SU-DHL-6 (cell line): ENCODE measurements around the gene PRR7.
"Not testable (repeated sequence)": the region's sequence is repeated elsewhere in the genome, so short reads cannot be mapped to it uniquely, and the experiment has no call there.

Experiments
- H2AFZ ChIP-seq: fragments of 200-600 bp; sonication (generic); 2 replicates; pipeline ENCODE4 v1.6.1; 2014; ENCODE audit warnings: low read depth, mild to moderate bottlenecking, moderate library complexity, mixed read lengths, antibody characterized with exemption, low read length; ENCODE audit not compliant: severe bottlenecking
- H3F3A ChIP-seq: fragments of 200-600 bp; shearing (Covaris generic); 2 replicates; pipeline ENCODE4 v1.6.0; 2016; ENCODE audit warnings: antibody characterized with exemption, mild to moderate bottlenecking; ENCODE audit not compliant: insufficient read depth
- H3K27ac ChIP-seq: fragments of 200-600 bp; sonication (generic); 2 replicates; pipeline ENCODE4 v1.5.1; 2016; ENCODE audit warnings: low read depth, mild to moderate bottlenecking, low read length, moderate library complexity, mixed read lengths
- H3K27me3 ChIP-seq: fragments of 200-600 bp; sonication (generic), shearing (Covaris generic); 2 replicates; pipeline ENCODE4 v1.6.0; 2014; ENCODE audit warnings: mild to moderate bottlenecking, low read length
- H3K36me3 ChIP-seq: fragments of 200-600 bp; sonication (generic); 2 replicates; pipeline ENCODE4 v1.6.1; 2014; ENCODE audit warnings: mild to moderate bottlenecking, low read length, mixed read lengths
- H3K4me2 ChIP-seq: fragments of 300-600, 200-600 bp; shearing (Covaris generic), sonication (generic); 2 replicates; pipeline ENCODE4 v1.6.0; 2014; ENCODE audit warnings: low read length, low read depth, mild to moderate bottlenecking; ENCODE audit not compliant: poor library complexity, severe bottlenecking
- H3K4me3 ChIP-seq: fragments of 200-600 bp; sonication (generic); 2 replicates; pipeline ENCODE4 v1.5.1; 2014; ENCODE audit warnings: antibody characterized with exemption, low read length, mild to moderate bottlenecking, mixed read lengths; ENCODE audit not compliant: insufficient read depth, poor library complexity, severe bottlenecking
- H3K79me2 ChIP-seq: fragments of 200-600 bp; sonication (generic); 2 replicates; pipeline ENCODE4 v1.6.1; 2014; ENCODE audit warnings: mild to moderate bottlenecking, low read length, moderate library complexity; ENCODE audit not compliant: insufficient read depth
- H3K9ac ChIP-seq: fragments of 200-600 bp; sonication (generic); 2 replicates; pipeline ENCODE4 v1.7.0; 2014; ENCODE audit warnings: mild to moderate bottlenecking, low read length
- H3K9me2 ChIP-seq: fragments of 200-600 bp; sonication (generic); replicated peaks from 2 replicates; pipeline ENCODE4 v1.6.1; 2014; ENCODE audit warnings: low read length; ENCODE audit not compliant: insufficient read depth
- H3K9me3 ChIP-seq: fragments of 200-600 bp; sonication (generic); 2 replicates; pipeline ENCODE4 v1.6.1; 2014; ENCODE audit warnings: low read length, mixed read lengths; ENCODE audit not compliant: insufficient read depth
- H4K20me1 ChIP-seq: fragments of 200-600 bp; sonication (generic); 2 replicates; pipeline ENCODE4 v1.6.1; 2014; ENCODE audit warnings: low read depth, mild to moderate bottlenecking, antibody characterized with exemption, low read length, moderate library complexity, mixed read lengths
- CTCF ChIP-seq: fragments of 200-600 bp; sonication (generic); IDR thresholded peaks from one replicate; pipeline ENCODE4 v1.5.1; 2017; ENCODE audit warnings: antibody characterized with exemption, mild to moderate bottlenecking, low read length, moderate library complexity; ENCODE audit not compliant: insufficient read depth, poor library complexity, severe bottlenecking
- EZH2phosphoT487 ChIP-seq: fragments of 200-600 bp; sonication (generic), shearing (Covaris generic); conservative IDR thresholded peaks from 2 replicates; pipeline ENCODE4 v1.6.1; 2018; ENCODE audit warnings: mild to moderate bottlenecking, antibody characterized with exemption, low read length, moderate library complexity, mixed read lengths

PRR7 gene

GRCh38 chr5:177409043-177409801 is 37.4 kb upstream of the PRR7 start, which contains the start of gene F12:
Gene F12, minus strand, starts transcription at chr5:177409564. Its CDS starts 37 bp downstream, at chr5:177409527.
- no peaks in the 10 kb centered on the region for H3K27me3 ChIP-seq
- H3K4me2 ChIP-seq, result no peak within 1 kb of the TSS
- no peaks in the 10 kb centered on the region; the same call in 1 of the 2 replicates for H3F3A ChIP-seq
- H3K4me3 ChIP-seq, result no peak within 1 kb of the TSS
- no peak within 1 kb of the TSS for H3K27ac ChIP-seq
- no peak within 1 kb of the TSS for H3K9ac ChIP-seq
- H3K9me3 ChIP-seq, result no peaks in the 10 kb centered on the region
- no peaks in the 10 kb centered on the region for H4K20me1 ChIP-seq
- no peaks in the 10 kb centered on the region for H3K79me2 ChIP-seq
- no peaks in the 10 kb centered on the region for H3K9me2 ChIP-seq
- H2AFZ ChIP-seq, result no peak within 1 kb of the TSS
- H3K36me3 ChIP-seq, result no peaks in the 10 kb centered on the region
- no peak for TF ChIP-seq EZH2phosphoT487
- no peak for TF ChIP-seq CTCF

- H3K4me3 ChIP-seq, result no peak overlapping the region
- H3K9me2 ChIP-seq, result no peaks in the 10 kb centered on the region
- H3K9me3 ChIP-seq, result no peaks in the 10 kb centered on the region
- no peaks in the 10 kb centered on the region for H4K20me1 ChIP-seq
- no peaks in the 10 kb centered on the region; the same call in 1 of the 2 replicates for H3F3A ChIP-seq
- H2AFZ ChIP-seq, result no peak overlapping the region
- no peaks in the 10 kb centered on the region for H3K36me3 ChIP-seq
- H3K27ac ChIP-seq, result no peak overlapping the region
- TF ChIP-seq EZH2phosphoT487 (no peak), CTCF (no peak)
- no peaks in the 10 kb centered on the region for H3K79me2 ChIP-seq
- no peaks in the 10 kb centered on the region for H3K27me3 ChIP-seq
- no peak overlapping the region for H3K4me2 ChIP-seq
- H3K9ac ChIP-seq, result no peak overlapping the region
These were observed 36.0 kb upstream of the PRR7 start for GRCh38 chr5:177410575-177410974.

- H3K4me3 ChIP-seq, result no peak overlapping the region
- no peak overlapping the region for H3K27ac ChIP-seq
- H3K9ac ChIP-seq, result no peak overlapping the region
- no peak overlapping the region for H3K4me2 ChIP-seq
- no peaks in the 10 kb centered on the region for H3F3A ChIP-seq
- H3K9me2 ChIP-seq, result no peaks in the 10 kb centered on the region
- no peaks in the 10 kb centered on the region for H3K36me3 ChIP-seq
- no peaks in the 10 kb centered on the region for H3K9me3 ChIP-seq
- H3K27me3 ChIP-seq, result no peaks in the 10 kb centered on the region
- H4K20me1 ChIP-seq, result no peaks in the 10 kb centered on the region
- H2AFZ ChIP-seq, result no peak overlapping the region
- no peaks in the 10 kb centered on the region for H3K79me2 ChIP-seq
- no peak for TF ChIP-seq EZH2phosphoT487
These were observed 33.9 kb upstream of the PRR7 start for GRCh38 chr5:177412603-177413233.

GRCh38 chr5:177414481-177414880 is 32.1 kb upstream of the PRR7 start:
- Histone ChIP-seq H3K27ac (no peak overlapping the region), H2AFZ (no peak overlapping the region), H3F3A (no peaks in the 10 kb centered on the region), H3K4me2 (no peak overlapping the region), H3K9me2 (no peaks in the 10 kb centered on the region), H3K9me3 (no peaks in the 10 kb centered on the region), H3K27me3 (no peaks in the 10 kb centered on the region), H3K36me3 (no peaks in the 10 kb centered on the region), H3K79me2 (no peaks in the 10 kb centered on the region), H3K4me3 (no peak overlapping the region), H3K9ac (no peak overlapping the region), H4K20me1 (no peaks in the 10 kb centered on the region)
- TF ChIP-seq EZH2phosphoT487 (no peak), CTCF (no peak)

GRCh38 chr5:177417081-177417480 is 29.5 kb upstream of the PRR7 start:
- H3K36me3 ChIP-seq, H3K9me2 ChIP-seq, H3K4me3 ChIP-seq, H3K9me3 ChIP-seq, H3F3A ChIP-seq, H3K4me2 ChIP-seq, H3K27ac ChIP-seq, H3K27me3 ChIP-seq, H2AFZ ChIP-seq, H3K9ac ChIP-seq, H3K79me2 ChIP-seq, H4K20me1 ChIP-seq: not testable (repeated sequence)
